HEK293T (cell line): ENCODE results near the gene SFXN3.

Experiments used
- ARNT ChIP-seq: fragments of 450-650 bp; IDR thresholded peaks from 2 replicates; pipeline ENCODE4 v1.6.1; 2017; ENCODE audit warnings: mild to moderate bottlenecking
- FOXM1 ChIP-seq: fragments of 450-650 bp; IDR thresholded peaks from 2 replicates; pipeline ENCODE4 v1.6.1; 2017; ENCODE audit warnings: mild to moderate bottlenecking, borderline replicate concordance
- HDGF ChIP-seq: fragments of 450-650 bp; IDR thresholded peaks from 2 replicates; pipeline ENCODE4 v1.6.1; 2017; ENCODE audit warnings: antibody characterized with exemption, borderline replicate concordance
- NFRKB ChIP-seq: fragments of 450-650 bp; IDR thresholded peaks from 2 replicates; pipeline ENCODE4 v1.6.1; 2016; ENCODE audit warnings: mild to moderate bottlenecking, moderate library complexity
- SP1 ChIP-seq: fragments of 450-650 bp; IDR thresholded peaks from 2 replicates; pipeline ENCODE4 v1.6.1; 2017
- SUZ12 ChIP-seq: fragments of 450-650 bp; IDR thresholded peaks from 2 replicates; pipeline ENCODE4 v1.6.1; 2016; ENCODE audit warnings: mild to moderate bottlenecking
- TARDBP ChIP-seq: fragments of 450-650 bp; IDR thresholded peaks from 2 replicates; pipeline ENCODE4 v1.6.1; 2016
- ZNF384 ChIP-seq: fragments of 450-650 bp; IDR thresholded peaks from 2 replicates; pipeline ENCODE4 v1.6.1; 2016

- no peak for TF ChIP-seq SUZ12
- TF ChIP-seq TARDBP: no peak
- no peak for TF ChIP-seq ZNF384
- TF ChIP-seq FOXM1: no peak
- no peak for TF ChIP-seq NFRKB
- TF ChIP-seq HDGF: no peak
- TF ChIP-seq SP1: no peak
- no peak for TF ChIP-seq ARNT
These were observed 15.5 kb upstream of the SFXN3 start for GRCh38 chr10:101015582-101015973.
